Measurements from ENCODE around the gene APBB1IP. TPM values are rescaled to one million over a fixed set of nuclear protein-coding genes. Genes with fewer than 3 reads are reported as not detected.
"Not testable (repeated sequence)": the region's sequence is repeated elsewhere in the genome, so short reads cannot be mapped to it uniquely, and the experiment has no call there.

The APBB1IP gene
- total and polyA plus RNA-seq, 5 donors: 2.8 to 8.4 (median 6.7) TPM

DNA sequence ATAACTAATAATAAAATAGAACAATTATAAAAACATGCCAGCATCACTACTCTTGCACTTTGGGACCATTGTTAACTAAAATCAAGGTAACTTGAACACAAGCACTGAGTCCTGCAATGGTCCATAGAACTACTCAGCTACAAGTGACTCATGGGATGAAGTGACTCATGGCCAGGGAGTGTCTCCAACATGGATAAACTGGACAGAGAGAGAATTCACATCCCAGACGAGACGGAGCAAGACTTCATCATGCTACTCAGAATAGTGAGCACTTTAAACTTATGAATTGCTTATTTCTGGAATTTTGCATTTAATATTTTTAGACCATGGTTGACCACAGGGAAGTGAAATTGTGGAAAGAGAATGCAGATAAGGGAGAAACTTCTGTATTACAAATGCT lies 165.1 kb downstream of the APBB1IP start:
- H3K27ac ChIP-seq (ENCODE audit: low read length); H3K4me3 ChIP-seq (ENCODE audit: low read length); intact Hi-C loops (cut with DNase I); DNase-seq; H3K27me3 ChIP-seq (ENCODE audit: control insufficient read depth, insufficient read depth); H3K9me3 ChIP-seq (ENCODE audit: control insufficient read depth, low read length); H3K4me1 ChIP-seq (ENCODE audit: control insufficient read depth, insufficient read depth, low read length): not testable (repeated sequence)
- peak in 1 of 2 donors; percentile 67 for ATAC-seq
- 41% methylated on average over 2 of the region's 2 CpGs for WGBS

DNA sequence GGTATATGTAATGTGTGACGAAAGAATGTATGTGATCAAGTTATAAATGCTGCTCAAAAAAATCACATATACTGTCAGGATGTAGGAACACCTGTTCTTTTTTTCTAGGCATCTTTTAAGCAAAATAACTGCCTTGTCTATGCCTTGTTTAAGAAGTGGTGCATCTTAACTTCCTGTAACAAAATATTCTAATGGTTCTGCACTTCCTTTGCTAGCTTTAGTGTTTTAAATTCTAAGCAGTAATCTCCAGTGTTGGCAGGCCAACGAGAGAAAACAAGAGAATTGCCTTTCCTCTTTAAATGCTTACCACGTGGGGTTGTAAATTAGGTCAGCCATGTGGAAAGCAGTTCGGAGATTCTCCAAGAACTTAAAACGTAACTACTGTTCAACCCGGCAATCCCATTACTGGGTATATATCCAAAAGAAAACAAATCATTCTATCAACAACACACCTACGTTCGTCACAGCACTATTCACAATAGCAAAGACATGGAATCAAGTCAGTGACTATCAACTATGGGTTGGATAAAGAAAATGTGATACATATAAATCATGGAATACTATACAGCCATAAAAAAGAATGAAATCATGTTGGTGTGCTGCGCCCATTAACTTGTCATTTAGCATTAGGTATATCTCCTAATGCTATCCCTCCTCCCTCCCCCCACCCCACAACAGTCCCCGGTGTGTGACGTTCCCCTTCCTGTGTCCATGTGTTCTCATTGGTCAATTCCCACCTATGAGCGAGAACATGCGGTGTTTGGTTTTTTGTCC lies 166.4 kb downstream of the APBB1IP start:
- H3K27ac ChIP-seq (ENCODE audit: low read length); H3K9me3 ChIP-seq (ENCODE audit: control insufficient read depth, low read length); intact Hi-C loops (cut with DNase I); H3K4me1 ChIP-seq (ENCODE audit: control insufficient read depth, insufficient read depth, low read length); H3K27me3 ChIP-seq (ENCODE audit: control insufficient read depth, insufficient read depth); ATAC-seq; H3K4me3 ChIP-seq (ENCODE audit: low read length); DNase-seq: not testable (repeated sequence)
- 84% methylated on average over 13 of the region's 13 CpGs for WGBS

DNA sequence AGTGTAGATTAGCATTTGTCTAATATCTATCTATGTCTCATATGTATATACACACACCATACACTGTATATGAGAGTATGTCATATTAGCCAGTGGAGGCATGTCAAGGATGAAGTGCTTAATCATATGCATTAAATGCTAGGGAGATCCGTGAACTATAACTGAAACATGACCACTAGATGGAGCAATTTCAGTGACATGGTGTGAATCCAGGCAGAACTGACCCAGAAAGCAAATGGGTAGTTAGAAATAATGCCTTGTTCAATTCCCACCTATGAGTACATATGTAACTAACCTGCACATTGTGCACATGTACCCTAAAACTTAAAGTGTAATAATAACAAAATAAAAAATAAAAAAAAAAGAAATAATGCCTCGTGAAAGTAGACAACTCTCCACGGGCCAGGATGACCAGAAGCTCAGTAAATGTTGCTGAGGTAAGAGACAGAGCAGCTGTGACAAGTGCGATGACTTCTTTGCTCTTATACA lies 168.3 kb downstream of the APBB1IP start:
- H3K4me3 ChIP-seq (ENCODE audit: low read length); DNase-seq; H3K27ac ChIP-seq (ENCODE audit: low read length); intact Hi-C loops (cut with DNase I); H3K4me1 ChIP-seq (ENCODE audit: control insufficient read depth, insufficient read depth, low read length); H3K9me3 ChIP-seq (ENCODE audit: control insufficient read depth, low read length); H3K27me3 ChIP-seq (ENCODE audit: control insufficient read depth, insufficient read depth): not testable (repeated sequence)
- peak in 1 of 2 donors; percentile 43 for ATAC-seq
- whole genome bisulfite sequencing: 57% methylated on average over 4 of the region's 4 CpGs

GRCh38 chr10:26612151-26612915 lies 174.2 kb downstream of the APBB1IP start:
- no peaks in the 10 kb centered on the region for H3K27me3 ChIP-seq (ENCODE audit: control insufficient read depth, insufficient read depth)
- H3K9me3 ChIP-seq (ENCODE audit: control insufficient read depth, low read length): no peaks in the 10 kb centered on the region
- intact Hi-C loops (cut with DNase I): no loop called here
- no peak overlapping the region for H3K4me3 ChIP-seq (ENCODE audit: low read length)
- WGBS: 83% methylated on average over 5 of the region's 5 CpGs
- DNase-seq (no peak), ATAC-seq (no peak)
- no peaks in the 10 kb centered on the region for H3K4me1 ChIP-seq (ENCODE audit: control insufficient read depth, insufficient read depth, low read length)
- H3K27ac ChIP-seq (ENCODE audit: low read length): no peak overlapping the region

Other genes starting within 250 kb of the APBB1IP start
- not detected for gene GAD2, start 221.6 kb upstream of the APBB1IP start, total RNA-seq
- gene GAD2, start 221.6 kb upstream of the APBB1IP start, polyA plus RNA-seq: not detected

Data from right cardiac atrium (tissue), 5 donors.